Loucy (cell line): ENCODE measurements around the gene HABP2.

ENCODE experiments used
- H2AFZ ChIP-seq: fragments of 200-600 bp; sonication (generic); 2 replicates; pipeline ENCODE4 v1.6.0; 2016; ENCODE audit warnings: antibody characterized with exemption, mild to moderate bottlenecking, low read length, moderate library complexity
- H3F3A ChIP-seq: fragments of 200-600 bp; 2 replicates; pipeline ENCODE4 v1.6.0; 2016; ENCODE audit warnings: antibody characterized with exemption, low read depth, mild to moderate bottlenecking
- H3K27me3 ChIP-seq: fragments of 200-600 bp; sonication (generic); 2 replicates; pipeline ENCODE4 v1.6.1; 2014; ENCODE audit warnings: low read length, mild to moderate bottlenecking; ENCODE audit not compliant: insufficient read depth, poor library complexity, severe bottlenecking
- H3K36me3 ChIP-seq: fragments of 200-600 bp; sonication (generic); 2 replicates; pipeline ENCODE4 v1.6.1; 2016; ENCODE audit warnings: low read length; ENCODE audit not compliant: insufficient read depth
- H3K4me1 ChIP-seq: fragments of 200-600 bp; sonication (generic); 2 replicates; pipeline ENCODE4 v1.5.1; 2014; ENCODE audit warnings: low read length, mild to moderate bottlenecking; ENCODE audit not compliant: insufficient read depth, poor library complexity, severe bottlenecking
- H3K4me2 ChIP-seq: fragments of 200-600 bp; sonication (generic); 2 replicates; pipeline ENCODE4 v1.6.0; 2014; ENCODE audit warnings: antibody characterized with exemption, low read length, low read depth, mild to moderate bottlenecking; ENCODE audit not compliant: poor library complexity, severe bottlenecking
- H3K4me3 ChIP-seq: fragments of 200-600 bp; sonication (generic); 2 replicates; pipeline ENCODE4 v1.5.1; 2014; ENCODE audit warnings: low read length, mild to moderate bottlenecking, mixed read lengths; ENCODE audit not compliant: poor library complexity, severe bottlenecking
- H3K79me2 ChIP-seq: fragments of 200-600 bp; sonication (generic); 2 replicates; pipeline ENCODE4 v1.6.1; 2014; ENCODE audit warnings: low read length; ENCODE audit not compliant: insufficient read depth
- H3K9ac ChIP-seq: fragments of 200-600 bp; sonication (generic); 2 replicates; pipeline ENCODE4 v1.6.0; 2014; ENCODE audit warnings: mild to moderate bottlenecking, low read depth, low read length, moderate library complexity; ENCODE audit not compliant: poor library complexity, severe bottlenecking
- H3K9me2 ChIP-seq: fragments of 200-600 bp; sonication (generic); replicated peaks from 2 replicates; pipeline ENCODE4 v1.6.1; 2016; ENCODE audit warnings: low read depth, low read length, mixed read lengths
- H3K9me3 ChIP-seq: fragments of 200-600 bp; sonication (generic); 2 replicates; pipeline ENCODE4 v1.6.1; 2014; ENCODE audit warnings: mild to moderate bottlenecking, antibody characterized with exemption, low read length, low read depth; ENCODE audit not compliant: insufficient read depth
- H4K20me1 ChIP-seq: fragments of 200-600 bp; sonication (generic); 2 replicates; pipeline ENCODE4 v1.6.0; 2014; ENCODE audit warnings: antibody characterized with exemption, low read length, mild to moderate bottlenecking; ENCODE audit not compliant: insufficient read depth, poor library complexity, severe bottlenecking
- CTCF ChIP-seq: fragments of 200-600 bp; sonication (generic); conservative IDR thresholded peaks from 2 replicates; pipeline ENCODE4 v1.5.1; 2014; ENCODE audit warnings: mild to moderate bottlenecking, antibody characterized with exemption, low read length
- EZH2phosphoT487 ChIP-seq: fragments of 200-600 bp; IDR thresholded peaks from 2 replicates; pipeline ENCODE4 v1.6.1; 2018; ENCODE audit warnings: antibody characterized with exemption, mild to moderate bottlenecking, moderate library complexity, borderline replicate concordance

The HABP2 gene

DNA sequence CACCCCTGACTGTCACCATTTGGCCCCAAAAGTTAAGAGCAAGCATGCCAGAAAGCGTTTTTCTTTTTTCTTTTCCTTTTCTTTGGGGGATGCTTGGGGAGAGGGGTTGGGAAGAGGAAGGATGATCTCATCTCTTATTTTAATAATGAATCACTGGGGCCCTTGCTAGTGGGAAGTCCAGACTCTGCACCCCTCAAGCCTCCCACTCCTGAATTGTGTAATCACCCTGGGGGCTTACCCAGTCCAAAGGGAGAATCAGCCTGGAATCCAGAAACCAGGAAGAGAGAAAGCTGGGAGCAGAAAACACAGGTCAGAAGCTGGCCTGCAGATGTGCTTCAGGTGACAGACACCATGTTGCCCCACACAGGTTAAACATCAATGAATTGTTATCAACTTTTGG lies 14.7 kb upstream of the HABP2 start:
- TF ChIP-seq EZH2phosphoT487, result no peak
- TF ChIP-seq CTCF, result no peak
- H3K79me2 ChIP-seq, result no peaks in the 10 kb centered on the region

GRCh38 chr10:113539789-113540188 lies 13.1 kb upstream of the HABP2 start:
- Histone ChIP-seq H3K27me3 (no peaks in the 10 kb centered on the region), H4K20me1 (no peaks in the 10 kb centered on the region), H3K9me3 (no peaks in the 10 kb centered on the region), H2AFZ (peak overlapping the region; percentile 65; the same call in 1 of the 2 replicates), H3K4me3 (no peak overlapping the region), H3K9ac (no peak overlapping the region), H3K79me2 (no peaks in the 10 kb centered on the region), H3K9me2 (no peaks in the 10 kb centered on the region), H3K36me3 (no peaks in the 10 kb centered on the region; the same call in 1 of the 2 replicates), H3F3A (no peaks in the 10 kb centered on the region), H3K4me1 (peaks cover 1% of the 10 kb centered on the region), H3K4me2 (peak overlapping the region; percentile 13)
- TF ChIP-seq EZH2phosphoT487, result no peak
- TF ChIP-seq CTCF, result no peak

More for the DNA sequence above, 14.7 kb upstream of the HABP2 start:
- no peaks in the 10 kb centered on the region for H3K9me2 ChIP-seq
- H4K20me1 ChIP-seq, result no peaks in the 10 kb centered on the region
- H3K4me2 ChIP-seq, result no peak overlapping the region
- no peak overlapping the region for H3K4me3 ChIP-seq
- no peak overlapping the region for H3K9ac ChIP-seq
- no peaks in the 10 kb centered on the region; the same call in 1 of the 2 replicates for H3K36me3 ChIP-seq
- H3K27me3 ChIP-seq, result no peaks in the 10 kb centered on the region
- peaks cover 12% of the 10 kb centered on the region for H3K4me1 ChIP-seq
- no peak overlapping the region for H2AFZ ChIP-seq
- H3F3A ChIP-seq, result no peaks in the 10 kb centered on the region
- H3K9me3 ChIP-seq, result no peaks in the 10 kb centered on the region

GRCh38 chr10:113540845-113541548 lies 11.9 kb upstream of the HABP2 start:
- TF ChIP-seq CTCF (no peak), EZH2phosphoT487 (no peak)
- Histone ChIP-seq H3K4me1 (no peaks in the 10 kb centered on the region), H3K9me2 (no peaks in the 10 kb centered on the region), H3K36me3 (no peaks in the 10 kb centered on the region; the same call in 1 of the 2 replicates), H3F3A (no peaks in the 10 kb centered on the region), H3K9ac (no peak overlapping the region), H3K79me2 (no peaks in the 10 kb centered on the region), H3K27me3 (no peaks in the 10 kb centered on the region), H2AFZ (no peak overlapping the region), H4K20me1 (no peaks in the 10 kb centered on the region), H3K4me3 (no peak overlapping the region), H3K9me3 (no peaks in the 10 kb centered on the region), H3K4me2 (no peak overlapping the region)
